Measurements from ENCODE around the gene BAAT. TPM values are rescaled to one million over a fixed set of nuclear protein-coding genes. Genes with fewer than 3 reads are reported as not detected.

Gene BAAT
- total RNA-seq, 1 experiment from 2014 or later: not detected

- BruUV-seq (replicated peaks): no TSS peak
- POLR2A ChIA-PET (ENCODE audit: unreplicated experiment): no interaction called here
Measured at GRCh38 chr9:101419863-101420262, 35.1 kb upstream of the BAAT start.

DNA sequence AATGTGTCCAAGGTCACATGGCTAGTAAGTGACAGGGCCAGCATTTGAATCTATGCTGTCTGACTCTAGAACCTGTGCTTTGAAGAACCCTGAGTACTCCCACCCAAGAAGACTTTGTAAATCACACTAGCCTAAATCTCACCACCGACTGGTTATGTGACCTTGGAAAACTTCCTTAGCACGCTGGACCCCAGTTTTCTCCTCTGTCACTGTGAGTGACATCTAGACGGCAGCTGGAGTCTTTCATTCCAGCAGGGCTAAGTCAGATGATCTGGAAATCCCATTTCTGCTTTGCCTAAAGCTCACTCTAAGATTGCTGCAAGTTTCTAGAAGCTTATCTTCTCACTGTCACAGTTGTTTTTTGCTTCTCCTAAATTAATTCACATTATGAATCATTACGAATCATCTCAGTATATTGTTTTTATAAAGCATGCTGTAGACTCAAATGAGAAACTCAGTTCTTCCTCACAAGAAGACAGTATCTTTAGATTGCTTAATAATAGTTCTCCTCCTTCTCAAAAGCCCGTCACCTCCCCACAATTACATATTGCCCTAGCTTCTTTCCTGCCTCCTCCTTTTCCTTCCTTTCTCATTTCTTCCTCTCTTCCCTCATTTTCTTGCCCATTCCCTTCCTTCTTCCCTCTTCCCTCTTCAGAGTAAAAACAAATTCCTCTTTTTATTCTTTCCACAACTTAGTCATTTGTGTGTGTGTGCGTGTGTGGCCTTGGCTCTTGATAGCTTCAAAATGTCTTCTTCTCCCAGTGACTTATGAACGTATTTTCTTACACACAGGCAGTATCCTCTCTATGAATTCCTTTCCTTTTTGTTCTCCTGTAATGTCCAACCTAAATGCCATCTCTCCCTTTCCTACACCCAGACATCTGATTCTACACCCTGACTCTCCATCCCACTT, 34.0 kb upstream of the BAAT start:
- H3K27ac ChIP-seq: no peak overlapping the region
- no peaks in the 10 kb centered on the region for H3K36me3 ChIP-seq (ENCODE audit: low read depth)
- no peaks in the 10 kb centered on the region for H3K4me1 ChIP-seq (replicated peaks; ENCODE audit: insufficient read depth)
- H3K4me2 ChIP-seq: no peak overlapping the region
- H4K20me1 ChIP-seq (ENCODE audit: insufficient read depth): no peaks in the 10 kb centered on the region; the same call in 1 of the 2 replicates
- H3K9me2 ChIP-seq (ENCODE audit: insufficient read depth): no peaks in the 10 kb centered on the region
- TF ChIP-seq EZH2 (IDR thresholded peaks at IDR 0.05; ENCODE audit: low read depth): no peak
- TF ChIP-seq CTCF (conservative IDR thresholded peaks at IDR 0.05): no peak
- CTCF ChIA-PET: no interaction called here
- H3K4me3 ChIP-seq: no peak overlapping the region
- H3F3A ChIP-seq (ENCODE audit: insufficient read depth, low read depth): no peaks in the 10 kb centered on the region
- H2AFZ ChIP-seq: no peak overlapping the region
- no peaks in the 10 kb centered on the region for H3K79me2 ChIP-seq (ENCODE audit: low read depth)
- no TSS peak for BruUV-seq (replicated peaks)
- intact Hi-C loops (cut with micrococcal nuclease; ENCODE audit: unreplicated experiment): no loop called here
- POLR2A ChIA-PET (ENCODE audit: unreplicated experiment): no interaction called here
- DNase-seq: no peak
- peaks cover 24% of the 10 kb centered on the region for H3K27me3 ChIP-seq (ENCODE audit: insufficient read depth, low read depth)
- H3K9me3 ChIP-seq (ENCODE audit: insufficient read depth, low read depth): no peaks in the 10 kb centered on the region

More at GRCh38 chr9:101419863-101420262, 35.1 kb upstream of the BAAT start:
- Histone ChIP-seq H2AFZ (no peak overlapping the region), H3K27ac (no peak overlapping the region), H3K27me3 (ENCODE audit: insufficient read depth, low read depth) (peaks cover 35% of the 10 kb centered on the region), H4K20me1 (ENCODE audit: insufficient read depth) (no peaks in the 10 kb centered on the region; the same call in 1 of the 2 replicates), H3K9me3 (ENCODE audit: insufficient read depth, low read depth) (no peaks in the 10 kb centered on the region), H3K4me2 (no peak overlapping the region), H3K9me2 (ENCODE audit: insufficient read depth) (no peaks in the 10 kb centered on the region), H3K4me3 (no peak overlapping the region), H3K4me1 (replicated peaks; ENCODE audit: insufficient read depth) (no peaks in the 10 kb centered on the region), H3K36me3 (ENCODE audit: low read depth) (no peaks in the 10 kb centered on the region), H3F3A (ENCODE audit: insufficient read depth, low read depth) (no peaks in the 10 kb centered on the region), H3K79me2 (ENCODE audit: low read depth) (no peaks in the 10 kb centered on the region)
- intact Hi-C loops (cut with micrococcal nuclease; ENCODE audit: unreplicated experiment): no loop called here
- DNase-seq: no peak
- TF ChIP-seq EZH2 (IDR thresholded peaks at IDR 0.05; ENCODE audit: low read depth): no peak
- TF ChIP-seq CTCF (conservative IDR thresholded peaks at IDR 0.05): no peak
- CTCF ChIA-PET: no interaction called here

GRCh38 chr9:101417977-101418376, 33.2 kb upstream of the BAAT start:
- Histone ChIP-seq H3K36me3 (ENCODE audit: low read depth) (no peaks in the 10 kb centered on the region), H2AFZ (no peak overlapping the region), H3K9me3 (ENCODE audit: insufficient read depth, low read depth) (no peaks in the 10 kb centered on the region; the same call in 1 of the 2 replicates), H3F3A (ENCODE audit: insufficient read depth, low read depth) (no peaks in the 10 kb centered on the region), H3K4me2 (no peak overlapping the region), H3K4me1 (replicated peaks; ENCODE audit: insufficient read depth) (no peaks in the 10 kb centered on the region), H3K27ac (no peak overlapping the region), H3K4me3 (no peak overlapping the region), H3K9me2 (ENCODE audit: insufficient read depth) (no peaks in the 10 kb centered on the region), H4K20me1 (ENCODE audit: insufficient read depth) (no peaks in the 10 kb centered on the region; the same call in 1 of the 2 replicates), H3K27me3 (ENCODE audit: insufficient read depth, low read depth) (peaks cover 21% of the 10 kb centered on the region), H3K79me2 (ENCODE audit: low read depth) (no peaks in the 10 kb centered on the region)
- no TSS peak for BruUV-seq (replicated peaks)
- TF ChIP-seq CTCF (conservative IDR thresholded peaks at IDR 0.05) (no peak), EZH2 (IDR thresholded peaks at IDR 0.05; ENCODE audit: low read depth) (no peak)
- DNase-seq: no peak
- intact Hi-C loops (cut with micrococcal nuclease; ENCODE audit: unreplicated experiment): no loop called here
- POLR2A ChIA-PET (ENCODE audit: unreplicated experiment): no interaction called here
- CTCF ChIA-PET: no interaction called here
